ENCODE data around the gene ZAR1L.

ZAR1L gene

GRCh38 chr13:32300406-32300805, 14.8 kb downstream of the ZAR1L start:
- DNase-seq, result no peak

DNA sequence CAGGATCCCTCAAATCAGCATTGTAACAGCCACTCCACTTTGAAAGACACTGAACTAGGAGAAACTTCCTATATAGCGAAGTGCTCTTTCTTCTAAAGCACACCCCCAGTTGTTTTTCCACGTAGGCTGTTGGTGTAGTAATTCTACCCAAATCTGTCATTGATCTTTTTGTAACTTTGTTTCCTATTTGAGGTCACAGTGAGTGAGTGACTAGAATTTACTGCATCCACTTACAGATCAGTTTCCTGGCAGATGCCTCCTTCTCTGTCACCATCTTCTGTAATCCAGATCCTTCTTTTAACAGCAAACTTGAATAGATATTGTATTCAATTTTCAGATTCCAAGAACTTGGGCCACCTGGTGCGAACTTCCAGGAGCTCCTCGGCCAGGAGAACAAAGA, 15.3 kb downstream of the ZAR1L start:
- DNase-seq, result no peak

- no peak for DNase-seq
Observed at GRCh38 chr13:32298695-32299094, 16.5 kb downstream of the ZAR1L start.

DNA sequence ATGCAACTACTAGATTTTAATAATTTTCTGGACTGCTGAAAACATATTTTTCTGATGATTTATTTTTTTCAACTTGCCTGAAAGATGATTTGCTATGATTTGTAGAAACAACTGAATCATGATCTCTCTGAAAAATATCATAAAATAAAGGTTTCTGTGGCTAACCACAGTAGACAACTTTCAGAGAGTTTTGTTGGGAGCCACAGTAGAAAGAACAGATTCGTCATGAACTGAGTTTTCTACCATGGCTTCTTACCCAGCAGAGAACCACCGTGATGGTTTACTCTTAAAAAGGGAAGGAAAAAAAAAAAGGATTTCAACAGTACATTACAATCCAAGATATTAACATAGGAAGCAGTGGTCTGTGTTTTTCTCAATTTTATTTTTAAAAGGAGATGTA, 18.0 kb downstream of the ZAR1L start:
- no peak for DNase-seq

GRCh38 chr13:32285633-32285965, 29.6 kb downstream of the ZAR1L start:
- DNase-seq, result no peak

- peak; percentile 58 for DNase-seq
Observed at GRCh38 chr13:32284927-32285632, 30.1 kb downstream of the ZAR1L start.

- DNase-seq, result no peak
Observed at GRCh38 chr13:32282096-32282711, 33.0 kb downstream of the ZAR1L start.

DNA sequence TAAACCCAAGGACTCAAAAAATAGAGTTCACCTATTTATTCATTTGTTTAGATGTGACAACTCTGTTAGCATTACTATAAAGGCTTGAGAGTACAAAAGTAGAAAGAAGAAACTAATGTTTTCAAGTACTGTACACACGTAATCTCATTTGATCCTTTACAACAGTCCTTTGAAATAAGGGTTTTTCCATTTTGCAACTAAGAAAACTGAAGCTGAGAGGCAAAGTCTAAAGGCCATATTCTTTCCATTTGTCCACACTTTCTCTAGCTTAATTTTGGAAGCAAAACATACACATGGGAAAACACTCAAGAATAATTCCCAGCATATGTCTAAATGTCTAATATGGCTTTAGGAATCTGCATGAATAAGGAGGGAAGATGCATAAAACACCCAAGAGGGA, 34.1 kb downstream of the ZAR1L start:
- DNase-seq, result no peak

DNA sequence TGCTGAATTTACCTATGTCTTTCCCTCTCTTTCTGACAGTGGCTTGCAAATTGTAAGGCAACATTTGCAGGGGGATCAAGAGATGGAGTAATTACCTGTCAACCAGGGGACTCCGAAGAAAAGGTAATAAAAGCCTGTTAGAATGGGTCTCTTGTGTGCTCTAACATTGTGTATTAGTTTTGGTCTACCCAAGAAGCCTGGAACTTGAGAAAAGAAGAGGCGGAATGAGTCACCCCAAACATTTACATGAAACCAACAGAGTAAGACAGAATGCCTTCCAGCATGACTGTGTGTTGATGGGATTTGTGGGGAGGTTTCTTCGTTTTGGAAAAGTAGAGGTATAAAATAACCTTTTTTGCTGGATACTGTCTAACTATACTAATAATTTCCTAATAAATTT, 36.7 kb downstream of the ZAR1L start:
- peak; percentile 28 for DNase-seq

DNA sequence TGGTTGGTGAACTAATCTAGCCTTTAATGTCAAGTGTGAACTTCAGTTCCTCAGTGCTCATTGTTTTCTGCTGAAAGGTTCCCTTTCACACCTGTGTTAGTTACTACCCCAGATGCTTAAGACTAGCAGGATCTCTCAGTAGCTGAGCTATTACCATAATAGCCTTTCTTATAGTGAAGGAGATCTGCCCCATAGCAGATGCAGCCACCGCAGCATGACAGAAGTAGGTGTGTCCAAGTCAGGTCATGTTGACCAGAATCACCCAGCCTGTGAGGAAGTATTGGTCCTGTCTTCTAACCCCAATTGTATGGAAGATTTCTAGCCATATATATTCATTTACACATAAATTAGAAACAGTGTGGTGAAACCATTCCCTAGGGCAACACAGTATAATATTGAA, 37.3 kb downstream of the ZAR1L start:
- DNase-seq, result no peak

DNA sequence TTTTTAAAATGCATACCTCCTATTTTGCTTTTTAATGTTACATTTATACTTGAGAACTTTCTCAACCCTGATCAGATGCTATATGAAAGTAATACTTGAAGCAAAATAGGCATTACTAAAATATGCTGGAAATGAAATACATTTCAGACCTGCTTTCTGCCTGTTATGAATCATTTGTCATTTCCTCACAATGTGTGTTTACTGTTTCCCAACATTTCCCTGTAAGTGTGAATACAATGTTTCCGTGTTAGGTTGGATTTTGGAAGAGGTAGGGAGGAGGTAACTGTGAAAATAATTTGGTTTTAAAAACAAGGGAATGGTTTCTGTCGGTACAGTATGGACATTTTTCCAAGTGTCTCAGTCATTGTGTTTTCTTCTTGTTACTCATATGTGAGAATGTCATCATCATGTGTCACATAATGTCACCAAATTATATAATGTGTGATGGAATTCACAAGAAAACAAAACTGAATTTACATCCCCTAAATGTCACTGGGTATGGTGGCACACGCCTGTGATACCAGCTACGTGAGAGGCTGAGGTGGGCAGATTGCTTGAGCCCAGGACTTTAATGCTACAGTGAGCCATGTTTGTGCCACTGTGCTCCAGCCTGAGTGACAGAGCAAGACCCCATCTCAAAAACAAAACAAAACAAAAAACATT, 43.0 kb downstream of the ZAR1L start:
- DNase-seq, result no peak

GRCh38 chr13:32267836-32268439, 47.2 kb downstream of the ZAR1L start:
- DNase-seq, result no peak

DNA sequence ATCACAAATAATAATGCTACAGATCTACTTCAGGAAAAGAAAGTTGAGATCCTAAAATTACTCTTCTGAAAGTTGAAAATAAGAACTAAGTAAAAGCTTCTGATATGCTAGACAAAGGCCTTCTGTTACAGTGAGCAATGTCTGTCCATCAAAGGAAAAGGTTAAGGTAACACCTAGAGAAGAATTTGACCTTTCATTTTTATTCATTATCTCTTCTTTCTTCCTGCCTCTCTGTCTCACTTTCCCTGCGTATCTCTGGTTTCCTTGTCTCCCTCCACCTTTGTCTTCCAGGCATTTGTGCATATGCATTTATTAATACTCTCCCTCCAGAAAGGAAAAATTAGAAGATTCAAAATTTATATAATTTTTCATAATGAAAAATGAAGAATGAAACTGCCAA, 49.0 kb downstream of the ZAR1L start:
- DNase-seq, result no peak

DNA sequence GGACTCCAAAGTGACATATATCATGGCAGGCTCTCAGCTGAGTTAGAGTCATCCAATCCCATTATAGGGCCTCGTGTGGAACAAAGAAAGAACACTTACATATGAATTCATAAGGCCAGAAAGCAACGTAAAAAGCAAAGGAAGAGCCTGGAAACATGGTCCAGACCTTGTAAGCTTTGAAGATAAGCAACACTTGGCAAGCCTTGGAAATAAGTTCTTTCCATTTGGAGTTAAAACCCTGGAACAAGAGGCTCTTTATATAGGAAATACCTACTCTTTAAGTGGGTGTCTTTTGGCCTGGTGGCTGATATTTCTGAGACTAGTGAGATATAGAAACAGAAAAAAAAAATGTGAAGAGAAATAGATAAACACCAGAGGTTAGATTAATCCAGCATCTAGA, 49.4 kb downstream of the ZAR1L start:
- no peak for DNase-seq

GRCh38 chr13:32264407-32264806, 50.8 kb downstream of the ZAR1L start:
- peak; percentile 22 for DNase-seq

DNA sequence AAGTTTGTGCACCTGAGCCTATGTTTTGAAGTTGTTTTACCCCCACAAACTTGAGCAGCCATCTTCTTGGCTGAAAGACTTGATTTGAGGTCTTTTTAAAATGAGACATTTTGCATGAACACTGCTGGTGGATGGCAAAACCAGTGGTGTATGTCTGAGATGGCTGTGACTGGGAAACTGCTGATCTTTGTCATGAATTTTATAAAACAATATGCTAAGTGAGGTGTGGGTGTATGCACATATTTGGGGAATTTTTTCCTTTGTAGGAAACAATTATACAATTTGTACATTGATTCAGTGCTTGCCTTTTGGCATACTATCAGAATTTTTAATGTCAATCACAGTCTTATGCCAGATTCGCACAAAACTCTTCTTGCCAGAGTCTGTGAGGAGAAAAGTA, 52.5 kb downstream of the ZAR1L start:
- no peak for DNase-seq

DNA sequence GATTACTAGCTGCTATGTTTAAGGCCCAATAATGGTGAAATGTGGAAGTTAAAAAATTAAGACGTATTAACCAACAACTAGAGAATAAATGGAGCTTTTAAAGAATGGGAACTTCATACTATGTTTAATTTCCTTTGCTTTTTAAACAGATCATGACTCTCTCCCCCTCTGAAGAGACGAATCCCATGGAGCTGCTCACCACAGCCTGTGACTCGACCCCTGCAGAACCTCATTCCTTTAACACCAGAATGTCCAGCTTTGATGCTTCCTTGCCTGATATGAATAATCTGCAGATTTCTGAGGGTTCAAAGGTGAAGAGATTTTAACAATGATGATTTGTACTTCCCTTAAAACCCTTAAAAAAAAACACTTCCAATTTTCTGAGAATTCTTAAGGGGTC, 53.0 kb downstream of the ZAR1L start:
- peak; percentile 37 for DNase-seq

DNA sequence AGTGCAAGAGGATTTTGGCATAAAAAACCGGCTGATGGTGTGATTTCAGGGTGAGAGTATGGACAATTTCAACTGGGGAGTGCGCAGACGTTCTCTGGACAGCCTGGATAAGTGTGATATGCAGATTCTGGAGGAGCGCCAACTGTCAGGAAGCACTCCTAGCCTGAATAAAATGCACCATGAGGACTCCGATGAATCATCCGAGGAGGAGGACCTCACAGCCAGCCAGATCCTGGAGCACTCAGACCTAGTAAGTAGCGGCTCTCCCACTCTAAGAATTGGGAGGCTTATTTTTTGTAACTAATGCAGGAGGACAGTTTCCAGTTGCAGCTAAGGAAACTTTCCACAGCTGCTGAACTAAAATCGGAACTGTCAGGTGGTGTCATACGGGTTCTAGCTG, 53.6 kb downstream of the ZAR1L start:
- peak; percentile 87 for DNase-seq

GRCh38 chr13:32259116-32259515, 56.0 kb downstream of the ZAR1L start:
- no peak for DNase-seq

GRCh38 chr13:32257649-32258048, 57.5 kb downstream of the ZAR1L start:
- no peak for DNase-seq

DNA sequence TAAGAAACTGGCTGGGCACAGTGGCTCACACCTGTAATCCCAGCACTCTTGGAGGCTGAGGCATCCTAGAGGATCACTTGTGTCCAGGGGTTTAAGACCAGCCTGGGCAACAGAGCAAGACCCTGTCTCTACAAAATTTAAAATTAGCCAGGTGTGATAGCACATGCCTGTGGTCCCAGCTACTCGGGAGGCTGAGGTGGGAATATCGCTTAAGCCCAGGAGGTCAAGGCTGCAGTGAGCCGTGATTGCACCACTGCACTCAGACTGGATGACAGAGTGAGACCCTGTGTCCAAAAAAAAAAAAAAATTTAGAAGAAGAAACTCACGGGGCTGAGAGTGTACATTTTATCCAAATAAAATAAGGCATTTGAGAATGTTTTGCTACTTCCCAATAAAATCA, 58.9 kb downstream of the ZAR1L start:
- no peak for DNase-seq

DNA sequence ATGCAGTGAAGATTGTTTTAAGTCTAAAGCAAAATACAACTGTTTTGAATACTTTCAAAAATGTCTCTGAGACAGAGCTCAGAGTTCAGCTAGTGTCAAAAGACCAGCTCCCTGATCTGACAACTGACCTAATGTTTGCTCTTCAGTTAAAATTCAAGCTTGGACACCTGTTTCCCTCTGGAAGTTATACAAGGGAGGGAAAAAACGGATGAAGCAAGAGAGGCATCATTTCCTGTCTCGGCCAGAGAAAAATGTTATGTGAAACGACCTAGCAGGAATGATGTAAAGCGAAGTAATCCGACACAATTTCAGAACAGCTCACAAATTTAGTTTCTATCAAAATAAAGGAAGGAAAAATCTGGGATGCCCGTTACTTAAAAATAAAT, 59.4 kb downstream of the ZAR1L start:
- DNase-seq, result peak; percentile 41

- DNase-seq, result no peak
Observed at GRCh38 chr13:32254916-32255723, 60.0 kb downstream of the ZAR1L start.

Measured in fibroblast of skin of right biceps (primary cell).